HCT116 (cell line): Measurements from ENCODE around the gene EIPR1. TPM values are rescaled to one million over a fixed set of nuclear protein-coding genes. Genes with fewer than 3 reads are reported as not detected.

Experiments used
- ATAC-seq: fragments of 200-7000 bp; cut with Tn5 transposase; 2 replicates; pipeline ENCODE4 v1.9.1; 2020; ENCODE audit warnings: mild to moderate bottlenecking, moderate library complexity
- BruUV-seq: library from RNA; stranded (reverse); fragments of 400-500 nt; replicated peaks from 2 replicates; lab custom pipeline; 2021; lab: Mats Ljungman, UMichigan
- CTCF ChIA-PET: fragments of 300-600 bp; sonication (Branson Sonifier 250); formaldehyde crosslinking; loops from one replicate; lab custom pipeline; 2021; ENCODE audit warnings: antibody characterized with exemption; lab: Charles Lee
- POLR2A ChIA-PET: fragments of 300-600, 350-600 bp; sonication (Branson Sonifier 250); formaldehyde crosslinking; loops from one replicate; lab custom pipeline; 2021; ENCODE audit warnings: antibody characterized with exemption; lab: Charles Lee
- RAD21 ChIA-PET, 2 experiments: fragments of 300-600 bp; sonication (Branson Sonifier 250); formaldehyde crosslinking; loops; one replicate each; lab custom pipeline; 2023; ENCODE audit warnings: low total read pairs in 2 of 2; ENCODE audit not compliant: uncharacterized antibody in 2 of 2, unreplicated experiment in 2 of 2, low non-redundant PET in 1 of 2; lab: Charles Lee
- DNase-seq: peaks from one replicate; pipeline ENCODE4 v3.0.0-alpha.2; 2010; ENCODE audit warnings: low read depth, low spot score
- H2AFZ ChIP-seq: fragments of 200-600 bp; shearing (Covaris generic), sonication (generic); 2 replicates; pipeline ENCODE4 v1.6.1; 2017; ENCODE audit warnings: low read depth, mixed run types, mixed read lengths, antibody characterized with exemption, low read length; ENCODE audit not compliant: poor library complexity, severe bottlenecking
- H3K27ac ChIP-seq: 2 replicates; pipeline ENCODE4 v1.5.1; 2012; ENCODE audit warnings: low read depth, low read length
- H3K27me3 ChIP-seq: fragments of 200-600 bp; sonication (generic); 2 replicates; pipeline ENCODE4 v1.6.1; 2016; ENCODE audit warnings: mixed run types, low read length, mixed read lengths; ENCODE audit not compliant: insufficient read depth
- H3K36me3 ChIP-seq, 2 experiments: fragments of 200-500 bp in 1 of 2; fragments of 200-600 bp in 1 of 2; sonication (Bioruptor generic) in 1 of 2; sonication (generic) in 1 of 2; 2 replicates each; pipeline versions ENCODE4 v1.5.1 to v1.6.1; 2014 to 2016; ENCODE audit warnings: low read length in 2 of 2, inconsistent platforms in 1 of 2, mixed read lengths in 1 of 2, mixed run types in 1 of 2; ENCODE audit not compliant: insufficient read depth in 2 of 2, control insufficient read depth in 1 of 2
- H3K4me1 ChIP-seq, 2 experiments: fragments of 200-600 bp in 1 of 2; sonication (generic) in 1 of 2; 2 replicates each; pipeline versions ENCODE4 v1.5.1 to v1.6.1; 2012 to 2017; ENCODE audit warnings: low read length in 2 of 2, inconsistent platforms in 1 of 2, mild to moderate bottlenecking in 1 of 2, mixed read lengths in 1 of 2, mixed run types in 1 of 2, moderate library complexity in 1 of 2; ENCODE audit not compliant: insufficient read depth in 2 of 2, control insufficient read depth in 1 of 2
- H3K4me2 ChIP-seq: fragments of 200-600 bp; sonication (generic); 2 replicates; pipeline ENCODE4 v1.6.1; 2017; ENCODE audit warnings: mixed run types, low read length, mixed read lengths
- H3K4me3 ChIP-seq, 2 experiments: fragments of 200-600 bp in 1 of 2; sonication (generic) in 1 of 2; replicated peaks in 1 of 2; 2 replicates each; pipeline ENCODE4 v1.5.1; 2011 to 2016; ENCODE audit warnings: low read length in 2 of 2, control low read depth in 1 of 2, low read depth in 1 of 2, mild to moderate bottlenecking in 1 of 2, mixed read lengths in 1 of 2, mixed run types in 1 of 2
- H3K79me2 ChIP-seq: fragments of 200-600 bp; sonication (generic); 2 replicates; pipeline ENCODE4 v1.6.1; 2017; ENCODE audit warnings: mild to moderate bottlenecking, mixed run types, low read length, moderate library complexity, mixed read lengths; ENCODE audit not compliant: insufficient read depth
- H3K9ac ChIP-seq: fragments of 200-600 bp; sonication (generic); 2 replicates; pipeline ENCODE4 v1.6.1; 2016; ENCODE audit warnings: low read length, mixed read lengths
- H3K9me2 ChIP-seq: fragments of 200-600 bp; sonication (generic), shearing (Covaris generic); 2 replicates; pipeline ENCODE4 v1.6.1; 2017; ENCODE audit warnings: mixed run types, mild to moderate bottlenecking, moderate library complexity; ENCODE audit not compliant: insufficient read depth
- H3K9me3 ChIP-seq, 2 experiments: fragments of 200-500 bp in 1 of 2; fragments of 200-600 bp in 1 of 2; sonication (Bioruptor generic) in 1 of 2; sonication (generic) in 1 of 2; 2 replicates each; pipeline ENCODE4 v1.6.1; 2014 to 2017; ENCODE audit warnings: low read length in 2 of 2, mixed read lengths in 2 of 2, inconsistent platforms in 1 of 2, low read depth in 1 of 2, mild to moderate bottlenecking in 1 of 2, mixed run types in 1 of 2, moderate library complexity in 1 of 2; ENCODE audit not compliant: control insufficient read depth in 1 of 2, insufficient read depth in 1 of 2
- H4K20me1 ChIP-seq: fragments of 200-600 bp; sonication (generic), shearing (Covaris generic); 2 replicates; pipeline ENCODE4 v1.6.1; 2017; ENCODE audit warnings: mixed run types, mild to moderate bottlenecking, moderate library complexity; ENCODE audit not compliant: insufficient read depth
- ATF3 ChIP-seq: IDR thresholded peaks from 2 replicates; pipeline ENCODE4 v1.6.1; 2012
- CEBPB ChIP-seq: IDR thresholded peaks from 2 replicates; pipeline ENCODE4 v1.6.1; 2012; ENCODE audit warnings: low read depth
- EGR1 ChIP-seq: IDR thresholded peaks from 2 replicates; pipeline ENCODE4 v1.6.1; 2012; ENCODE audit warnings: low read depth
- ELF1 ChIP-seq: IDR thresholded peaks from 2 replicates; pipeline ENCODE4 v1.6.1; 2012; ENCODE audit warnings: low read depth, borderline replicate concordance
- EZH2 ChIP-seq: fragments of 200-600 bp; sonication (generic); IDR thresholded peaks from 2 replicates; pipeline ENCODE4 v1.6.1; 2017; ENCODE audit warnings: antibody characterized with exemption, mixed run types
- EZH2phosphoT487 ChIP-seq: fragments of 200-600 bp; IDR thresholded peaks from 2 replicates; pipeline ENCODE4 v1.6.1; 2018; ENCODE audit warnings: antibody characterized with exemption, borderline replicate concordance
- FOSL1 ChIP-seq: IDR thresholded peaks from 2 replicates; pipeline ENCODE4 v1.6.1; 2012; ENCODE audit warnings: low read depth
- JUND ChIP-seq: IDR thresholded peaks from 2 replicates; pipeline ENCODE4 v1.6.1; 2012
- POLR2A ChIP-seq: IDR thresholded peaks from 2 replicates; pipeline ENCODE4 v1.7.0; 2011; ENCODE audit warnings: borderline replicate concordance; ENCODE audit not compliant: insufficient read depth, insufficient read length; ENCODE audit errors: extremely low read depth
- POLR2AphosphoS5 ChIP-seq: IDR thresholded peaks from 2 replicates; pipeline ENCODE4 v1.6.1; 2011; ENCODE audit warnings: mild to moderate bottlenecking, low read depth, low read length, moderate library complexity
- RAD21 ChIP-seq: IDR thresholded peaks from 2 replicates; pipeline ENCODE4 v1.6.1; 2012; ENCODE audit warnings: low read depth, mild to moderate bottlenecking
- SIN3A ChIP-seq: IDR thresholded peaks from 2 replicates; pipeline ENCODE4 v1.6.1; 2012; ENCODE audit warnings: low read depth
- SRF ChIP-seq: IDR thresholded peaks from 2 replicates; pipeline ENCODE4 v1.6.1; 2012; ENCODE audit warnings: low read depth
- YY1 ChIP-seq: IDR thresholded peaks from 2 replicates; pipeline ENCODE4 v1.6.1; 2011; ENCODE audit warnings: low read length, low read depth, moderate library complexity, mild to moderate bottlenecking; ENCODE audit not compliant: insufficient replicate concordance; ENCODE audit errors: extremely low read depth
- ZBTB33 ChIP-seq: IDR thresholded peaks from 2 replicates; pipeline ENCODE4 v1.6.1; 2011; ENCODE audit warnings: mild to moderate bottlenecking, low read length, moderate library complexity; ENCODE audit not compliant: insufficient replicate concordance; ENCODE audit errors: extremely low read depth
- ZFX ChIP-seq: fragments of 450-650 bp; IDR thresholded peaks from 2 replicates; pipeline ENCODE4 v1.6.1; 2017
- ZNF274 ChIP-seq: fragments of 200-500 bp; sonication (Bioruptor generic); IDR thresholded peaks from 2 replicates; pipeline ENCODE4 v1.6.1; 2014; ENCODE audit warnings: mild to moderate bottlenecking, low read depth, low read length, inconsistent platforms
- intact Hi-C: fragments of 100-400 bp; cut with micrococcal nuclease; formaldehyde crosslinking; loops from 2 replicates; pipeline ENCODE4 v1.10.0; 2022
- total RNA-seq: library from RNA; stranded (reverse); gene quantifications from one replicate; pipeline ENCODE4 v1.2.1, GENCODE V29; 2021; ENCODE audit not compliant: unreplicated experiment
- TF ChIP-seq, protein P1 (sequence below), 3 experiments: fragments of 200-600 bp in 1 of 3; sonication (generic) in 1 of 3; IDR thresholded peaks in 2 of 3; conservative IDR thresholded peaks in 1 of 3; 2 replicates each; pipeline ENCODE4 v1.5.1; 2012 to 2017; ENCODE audit warnings: low read depth in 2 of 3, low read length in 2 of 3, antibody characterized with exemption in 1 of 3, borderline replicate concordance in 1 of 3, control low read depth in 1 of 3, mild to moderate bottlenecking in 1 of 3, mixed read lengths in 1 of 3, mixed run types in 1 of 3, moderate library complexity in 1 of 3; ENCODE audit not compliant: insufficient read depth in 1 of 3
- TF ChIP-seq, protein P2 (sequence below): IDR thresholded peaks from 2 replicates; pipeline ENCODE4 v1.6.1; 2012; ENCODE audit warnings: low read depth

Gene EIPR1
- total RNA-seq, 1 experiment from 2014 or later = 36.9 TPM

- peaks cover 47% of the 10 kb centered on the region for H3K79me2 ChIP-seq
- no TSS peak for BruUV-seq
- POLR2A ChIA-PET = no interaction called here
Observed at GRCh38 chr2:3355951-3356569, 21.6 kb downstream of the EIPR1 start.

More at GRCh38 chr2:3355951-3356569, 21.6 kb downstream of the EIPR1 start:
- DNase-seq (no peak), ATAC-seq (no peak)
- CTCF ChIA-PET = no interaction called here
- no peak overlapping the region for H3K4me3 ChIP-seq
- no peaks in the 10 kb centered on the region for H3K27me3 ChIP-seq
- no peak overlapping the region for H3K4me2 ChIP-seq
- no peak overlapping the region for H2AFZ ChIP-seq
- intact Hi-C loops = no loop called here
- RAD21 ChIA-PET = no interaction called here
- no peaks in the 10 kb centered on the region for H3K9me2 ChIP-seq
- no peak overlapping the region for H3K27ac ChIP-seq
- no peak overlapping the region for H3K9ac ChIP-seq
- TF ChIP-seq ATF3 (no peak), ZNF274 (no peak), ZFX (no peak), FOSL1 (no peak), EZH2 (no peak), CEBPB (no peak), POLR2AphosphoS5 (no peak), YY1 (no peak), ZBTB33 (no peak), EZH2phosphoT487 (no peak), ELF1 (no peak), EGR1 (no peak), JUND (no peak), SRF (no peak), POLR2A (no peak), RAD21 (no peak), SIN3A (no peak)
- TF ChIP-seq, protein P1, sequence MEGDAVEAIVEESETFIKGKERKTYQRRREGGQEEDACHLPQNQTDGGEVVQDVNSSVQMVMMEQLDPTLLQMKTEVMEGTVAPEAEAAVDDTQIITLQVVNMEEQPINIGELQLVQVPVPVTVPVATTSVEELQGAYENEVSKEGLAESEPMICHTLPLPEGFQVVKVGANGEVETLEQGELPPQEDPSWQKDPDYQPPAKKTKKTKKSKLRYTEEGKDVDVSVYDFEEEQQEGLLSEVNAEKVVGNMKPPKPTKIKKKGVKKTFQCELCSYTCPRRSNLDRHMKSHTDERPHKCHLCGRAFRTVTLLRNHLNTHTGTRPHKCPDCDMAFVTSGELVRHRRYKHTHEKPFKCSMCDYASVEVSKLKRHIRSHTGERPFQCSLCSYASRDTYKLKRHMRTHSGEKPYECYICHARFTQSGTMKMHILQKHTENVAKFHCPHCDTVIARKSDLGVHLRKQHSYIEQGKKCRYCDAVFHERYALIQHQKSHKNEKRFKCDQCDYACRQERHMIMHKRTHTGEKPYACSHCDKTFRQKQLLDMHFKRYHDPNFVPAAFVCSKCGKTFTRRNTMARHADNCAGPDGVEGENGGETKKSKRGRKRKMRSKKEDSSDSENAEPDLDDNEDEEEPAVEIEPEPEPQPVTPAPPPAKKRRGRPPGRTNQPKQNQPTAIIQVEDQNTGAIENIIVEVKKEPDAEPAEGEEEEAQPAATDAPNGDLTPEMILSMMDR (IDR thresholded peaks at IDR 0.05 in 2 of 3, conservative IDR thresholded peaks at IDR 0.05 in 1 of 3; ENCODE audit: borderline replicate concordance in 1 of 3, insufficient read depth in 1 of 3, low read depth in 2 of 3, low read length in 2 of 3) = no peak
- TF ChIP-seq, protein P2, sequence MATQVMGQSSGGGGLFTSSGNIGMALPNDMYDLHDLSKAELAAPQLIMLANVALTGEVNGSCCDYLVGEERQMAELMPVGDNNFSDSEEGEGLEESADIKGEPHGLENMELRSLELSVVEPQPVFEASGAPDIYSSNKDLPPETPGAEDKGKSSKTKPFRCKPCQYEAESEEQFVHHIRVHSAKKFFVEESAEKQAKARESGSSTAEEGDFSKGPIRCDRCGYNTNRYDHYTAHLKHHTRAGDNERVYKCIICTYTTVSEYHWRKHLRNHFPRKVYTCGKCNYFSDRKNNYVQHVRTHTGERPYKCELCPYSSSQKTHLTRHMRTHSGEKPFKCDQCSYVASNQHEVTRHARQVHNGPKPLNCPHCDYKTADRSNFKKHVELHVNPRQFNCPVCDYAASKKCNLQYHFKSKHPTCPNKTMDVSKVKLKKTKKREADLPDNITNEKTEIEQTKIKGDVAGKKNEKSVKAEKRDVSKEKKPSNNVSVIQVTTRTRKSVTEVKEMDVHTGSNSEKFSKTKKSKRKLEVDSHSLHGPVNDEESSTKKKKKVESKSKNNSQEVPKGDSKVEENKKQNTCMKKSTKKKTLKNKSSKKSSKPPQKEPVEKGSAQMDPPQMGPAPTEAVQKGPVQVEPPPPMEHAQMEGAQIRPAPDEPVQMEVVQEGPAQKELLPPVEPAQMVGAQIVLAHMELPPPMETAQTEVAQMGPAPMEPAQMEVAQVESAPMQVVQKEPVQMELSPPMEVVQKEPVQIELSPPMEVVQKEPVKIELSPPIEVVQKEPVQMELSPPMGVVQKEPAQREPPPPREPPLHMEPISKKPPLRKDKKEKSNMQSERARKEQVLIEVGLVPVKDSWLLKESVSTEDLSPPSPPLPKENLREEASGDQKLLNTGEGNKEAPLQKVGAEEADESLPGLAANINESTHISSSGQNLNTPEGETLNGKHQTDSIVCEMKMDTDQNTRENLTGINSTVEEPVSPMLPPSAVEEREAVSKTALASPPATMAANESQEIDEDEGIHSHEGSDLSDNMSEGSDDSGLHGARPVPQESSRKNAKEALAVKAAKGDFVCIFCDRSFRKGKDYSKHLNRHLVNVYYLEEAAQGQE = no peak
- H4K20me1 ChIP-seq = 0 out of 2 replicates have a peak, but pooled peaks cover 4% of the 10 kb centered on the region
- H3K36me3 ChIP-seq = peaks cover 0 to 11% of the 10 kb centered on the region in 2 experiments; a peak in 3 of 4 replicates
- no peaks in the 10 kb centered on the region for H3K9me3 ChIP-seq
- H3K4me1 ChIP-seq = no peaks in the 10 kb centered on the region
